A549 (cell line): Measurements from ENCODE around the gene GOLGA2. TPM values are rescaled to one million over a fixed set of nuclear protein-coding genes. Genes with fewer than 3 reads are reported as not detected.

Experiments used
- ATAC-seq, 2 experiments: fragments of 200-7000 bp in 1 of 2; fragments of >200 bp in 1 of 2; cut with Nextera tagmentation in 1 of 2; cut with Tn5 transposase in 1 of 2; 3 replicates each; pipeline versions ENCODE4 v1.8.0 to v1.9.1; 2018 to 2020; ENCODE audit warnings: mild to moderate bottlenecking in 1 of 2, moderate library complexity in 1 of 2
- CTCF ChIA-PET: fragments of 300-600 bp; sonication (Branson Sonifier 250); formaldehyde crosslinking; extraction: SDS; loops from one replicate; lab custom pipeline; 2021; ENCODE audit warnings: antibody characterized with exemption, inconsistent platforms; lab: Yijun Ruan, JAX
- POLR2A ChIA-PET: fragments of 350-600 bp; formaldehyde crosslinking; extraction: SDS; loops from one replicate; lab custom pipeline; 2021; ENCODE audit warnings: antibody characterized with exemption, inconsistent platforms; lab: Yijun Ruan, JAX
- DNase-seq, 2 experiments: peaks; one replicate each; pipeline versions ENCODE4 v3.0.0 to v3.0.0-alpha.2; 2011 to 2016; ENCODE audit warnings: low read depth in 1 of 2, low spot score in 1 of 2
- FAIRE-seq: peaks from 2 replicates; lab custom pipeline; 2011; peaks lifted over from hg19 to GRCh38; lab: Jason Lieb, UNC
- H3K27ac ChIP-seq, 2 experiments: fragments of >200 bp; sonication (Bioruptor Twin); formaldehyde crosslinking; 3 replicates each; pipeline ENCODE4 v1.5.1; 2016 to 2017
- H3K4me1 ChIP-seq: fragments of >200 bp; sonication (Bioruptor Twin); formaldehyde crosslinking; 3 replicates; pipeline ENCODE4 v1.6.1; 2016
- H3K4me2 ChIP-seq: fragments of >200 bp; sonication (Bioruptor Twin); formaldehyde crosslinking; 3 replicates; pipeline ENCODE4 v1.6.1; 2016
- H3K4me3 ChIP-seq: fragments of >200 bp; sonication (Bioruptor Twin); formaldehyde crosslinking; 3 replicates; pipeline ENCODE4 v1.5.1; 2016
- H3K9me3 ChIP-seq: fragments of >200 bp; sonication (Bioruptor Twin); formaldehyde crosslinking; 3 replicates; pipeline ENCODE4 v1.6.1; 2016
- BHLHE40 ChIP-seq: IDR thresholded peaks from 2 replicates; pipeline ENCODE4 v1.6.1; 2012; ENCODE audit warnings: low read depth, low read length, inconsistent platforms
- CBX2 ChIP-seq: fragments of 200-600 bp; sonication (generic); IDR thresholded peaks from 2 replicates; pipeline ENCODE4 v1.6.1; 2016; ENCODE audit warnings: low read depth, mild to moderate bottlenecking, borderline replicate concordance
- CBX8 ChIP-seq: fragments of 200-600 bp; sonication (generic); IDR thresholded peaks from 2 replicates; pipeline ENCODE4 v1.6.1; 2016
- CHD2 ChIP-seq: fragments of 150-350 bp; IDR thresholded peaks from 2 replicates; pipeline ENCODE4 v1.6.1; 2014; ENCODE audit warnings: low read length; ENCODE audit not compliant: partially characterized antibody
- CHD4 ChIP-seq: fragments of 200-600 bp; sonication (generic); IDR thresholded peaks from 2 replicates; pipeline ENCODE4 v1.6.1; 2016; ENCODE audit warnings: antibody characterized with exemption, mild to moderate bottlenecking, borderline replicate concordance
- EHMT2 ChIP-seq: fragments of 200-600 bp; sonication (generic); IDR thresholded peaks from 2 replicates; pipeline ENCODE4 v1.6.1; 2016; ENCODE audit warnings: antibody characterized with exemption, low read depth, mild to moderate bottlenecking, moderate library complexity
- ESRRA ChIP-seq: fragments of 150-350 bp; IDR thresholded peaks from 2 replicates; pipeline ENCODE4 v1.6.1; 2014; ENCODE audit warnings: mild to moderate bottlenecking, low read length, borderline replicate concordance
- FOSB ChIP-seq: fragments of 250-450 bp; sonication (Bioruptor Pico); IDR thresholded peaks from 2 replicates; pipeline ENCODE4 v1.5.0; 2020; ENCODE audit warnings: mild to moderate bottlenecking, moderate library complexity
- FOSL2 ChIP-seq, 2 experiments: fragments of 450-650 bp in 1 of 2; fragments of >200 bp in 1 of 2; sonication (Bioruptor Twin) in 1 of 2; formaldehyde crosslinking; IDR thresholded peaks; 2 replicates each; pipeline versions ENCODE4 v1.5.0 to v1.6.1; 2016 to 2020; ENCODE audit warnings: mild to moderate bottlenecking in 1 of 2, moderate library complexity in 1 of 2
- GATA3 ChIP-seq: IDR thresholded peaks from 2 replicates; pipeline ENCODE4 v1.6.1; 2012; ENCODE audit warnings: borderline replicate concordance
- HES2 ChIP-seq: fragments of >200 bp; sonication (Bioruptor Twin); formaldehyde crosslinking; IDR thresholded peaks from 2 replicates; pipeline ENCODE4 v1.6.1; 2016
- HEYL ChIP-seq: fragments of 250-450 bp; sonication (Bioruptor Pico); IDR thresholded peaks from 2 replicates; pipeline ENCODE4 v1.8.0; 2021; ENCODE audit warnings: mild to moderate bottlenecking, moderate library complexity
- HOXA7 ChIP-seq: fragments of 250-450 bp; sonication (Bioruptor Pico); IDR thresholded peaks from 2 replicates; pipeline ENCODE4 v1.5.0; 2020; ENCODE audit warnings: mild to moderate bottlenecking, moderate library complexity
- HOXB13 ChIP-seq: fragments of 250-450 bp; sonication (Bioruptor Pico); IDR thresholded peaks from 2 replicates; pipeline ENCODE4 v1.5.0; 2020; ENCODE audit warnings: low read depth, mild to moderate bottlenecking, moderate library complexity
- JUN ChIP-seq, 2 experiments: fragments of >200 bp; sonication (Bioruptor Twin); formaldehyde crosslinking; IDR thresholded peaks; 2 replicates in 1 of 2; 3 replicates in 1 of 2; pipeline ENCODE4 v1.6.1; 2016 to 2017
- KDM1A ChIP-seq: fragments of 200-600 bp; sonication (generic); IDR thresholded peaks from 2 replicates; pipeline ENCODE4 v1.6.1; 2016; ENCODE audit warnings: low read depth, mild to moderate bottlenecking
- MAZ ChIP-seq: fragments of 150-350 bp; IDR thresholded peaks from 2 replicates; pipeline ENCODE4 v1.6.1; 2014; ENCODE audit warnings: antibody characterized with exemption, low read depth, low read length, borderline replicate concordance
- NR3C1 ChIP-seq: fragments of >200 bp; sonication (Bioruptor Twin); formaldehyde crosslinking; IDR thresholded peaks from 3 replicates; pipeline ENCODE4 v1.6.1; 2017
- RAD21 ChIP-seq, 2 experiments: fragments of >200 bp in 1 of 2; sonication (Bioruptor Twin) in 1 of 2; formaldehyde crosslinking in 1 of 2; IDR thresholded peaks in 1 of 2; conservative IDR thresholded peaks in 1 of 2; 2 replicates in 1 of 2; 3 replicates in 1 of 2; pipeline ENCODE4 v1.6.1; 2012 to 2018; ENCODE audit warnings: inconsistent platforms in 1 of 2
- RFX5 ChIP-seq: fragments of 450-650 bp; IDR thresholded peaks from 2 replicates; pipeline ENCODE4 v1.7.1; 2014; ENCODE audit warnings: antibody characterized with exemption, mild to moderate bottlenecking, moderate library complexity
- RNF2 ChIP-seq: fragments of 200-600 bp; sonication (generic); IDR thresholded peaks from 2 replicates; pipeline ENCODE4 v1.6.1; 2016; ENCODE audit warnings: low read depth, mild to moderate bottlenecking, antibody characterized with exemption, moderate library complexity, borderline replicate concordance
- SREBF2 ChIP-seq: fragments of 450-650 bp; IDR thresholded peaks from 2 replicates; pipeline ENCODE4 v1.6.1; 2014; ENCODE audit warnings: mild to moderate bottlenecking, moderate library complexity
- USF2 ChIP-seq: fragments of 450-650 bp; IDR thresholded peaks from 2 replicates; pipeline ENCODE4 v1.6.1; 2014; ENCODE audit warnings: antibody characterized with exemption
- ZC3H11A ChIP-seq: fragments of 450-650 bp; IDR thresholded peaks from 2 replicates; pipeline ENCODE4 v1.6.1; 2014; ENCODE audit warnings: antibody characterized with exemption, mild to moderate bottlenecking
- ZSCAN20 ChIP-seq: fragments of 250-450 bp; sonication (Bioruptor Pico); IDR thresholded peaks from 2 replicates; pipeline ENCODE4 v1.8.0; 2022; ENCODE audit warnings: mild to moderate bottlenecking, moderate library complexity
- WGBS: methylation state at CpG from one replicate; pipeline ENCODE4 v1.1.6; 2017; ENCODE audit errors: missing lambda C conversion rate; 5-methylcytosine and 5-hydroxymethylcytosine counted together
- polyA plus RNA-seq, 4 experiments: library from polyadenylated mRNA; depleted of rRNA in 3 of 4; stranded (reverse); fragments of >200 nt; fragmentation: RNase III in 1 of 4; extraction: RNeasy Plus Mini Kit Qiagen cat#74134 plus additional on column Dnase treatment in 1 of 4; gene quantifications; 2 replicates in 3 of 4; 3 replicates in 1 of 4; pipeline ENCODE4 v1.2.3, GENCODE V29; 2011 to 2017
- TF ChIP-seq, protein P1 (sequence below): fragments of >200 bp; sonication (Bioruptor Twin); formaldehyde crosslinking; IDR thresholded peaks from 3 replicates; pipeline ENCODE4 v1.5.1; 2016
- TF ChIP-seq, protein P2 (sequence below): fragments of 250-450 bp; sonication (Bioruptor Pico); IDR thresholded peaks from 2 replicates; pipeline ENCODE4 v1.5.0; 2021; ENCODE audit warnings: mild to moderate bottlenecking, moderate library complexity, borderline replicate concordance
- TF ChIP-seq, protein P3 (sequence below): fragments of 250-450 bp; sonication (Bioruptor Pico); IDR thresholded peaks from 2 replicates; pipeline ENCODE4 v1.5.0; 2020; ENCODE audit warnings: low read depth, mild to moderate bottlenecking, moderate library complexity

The GOLGA2 gene
- polyA plus RNA-seq, 2 of the 4 experiments (the other 2 are of a cell fraction): 55.3 to 60.1 TPM

- TF ChIP-seq GATA3: no peak
- TF ChIP-seq HES2: no peak
- TF ChIP-seq, protein P1, sequence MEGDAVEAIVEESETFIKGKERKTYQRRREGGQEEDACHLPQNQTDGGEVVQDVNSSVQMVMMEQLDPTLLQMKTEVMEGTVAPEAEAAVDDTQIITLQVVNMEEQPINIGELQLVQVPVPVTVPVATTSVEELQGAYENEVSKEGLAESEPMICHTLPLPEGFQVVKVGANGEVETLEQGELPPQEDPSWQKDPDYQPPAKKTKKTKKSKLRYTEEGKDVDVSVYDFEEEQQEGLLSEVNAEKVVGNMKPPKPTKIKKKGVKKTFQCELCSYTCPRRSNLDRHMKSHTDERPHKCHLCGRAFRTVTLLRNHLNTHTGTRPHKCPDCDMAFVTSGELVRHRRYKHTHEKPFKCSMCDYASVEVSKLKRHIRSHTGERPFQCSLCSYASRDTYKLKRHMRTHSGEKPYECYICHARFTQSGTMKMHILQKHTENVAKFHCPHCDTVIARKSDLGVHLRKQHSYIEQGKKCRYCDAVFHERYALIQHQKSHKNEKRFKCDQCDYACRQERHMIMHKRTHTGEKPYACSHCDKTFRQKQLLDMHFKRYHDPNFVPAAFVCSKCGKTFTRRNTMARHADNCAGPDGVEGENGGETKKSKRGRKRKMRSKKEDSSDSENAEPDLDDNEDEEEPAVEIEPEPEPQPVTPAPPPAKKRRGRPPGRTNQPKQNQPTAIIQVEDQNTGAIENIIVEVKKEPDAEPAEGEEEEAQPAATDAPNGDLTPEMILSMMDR: no peak
- TF ChIP-seq ESRRA: no peak
- TF ChIP-seq, protein P2, sequence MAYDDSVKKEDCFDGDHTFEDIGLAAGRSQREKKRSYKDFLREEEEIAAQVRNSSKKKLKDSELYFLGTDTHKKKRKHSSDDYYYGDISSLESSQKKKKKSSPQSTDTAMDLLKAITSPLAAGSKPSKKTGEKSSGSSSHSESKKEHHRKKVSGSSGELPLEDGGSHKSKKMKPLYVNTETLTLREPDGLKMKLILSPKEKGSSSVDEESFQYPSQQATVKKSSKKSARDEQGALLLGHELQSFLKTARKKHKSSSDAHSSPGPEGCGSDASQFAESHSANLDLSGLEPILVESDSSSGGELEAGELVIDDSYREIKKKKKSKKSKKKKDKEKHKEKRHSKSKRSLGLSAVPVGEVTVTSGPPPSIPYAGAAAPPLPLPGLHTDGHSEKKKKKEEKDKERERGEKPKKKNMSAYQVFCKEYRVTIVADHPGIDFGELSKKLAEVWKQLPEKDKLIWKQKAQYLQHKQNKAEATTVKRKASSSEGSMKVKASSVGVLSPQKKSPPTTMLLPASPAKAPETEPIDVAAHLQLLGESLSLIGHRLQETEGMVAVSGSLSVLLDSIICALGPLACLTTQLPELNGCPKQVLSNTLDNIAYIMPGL (CRISPR knock-in tag): no peak
- TF ChIP-seq SREBF2: no peak
- TF ChIP-seq USF2: no peak
- no peak for TF ChIP-seq ZSCAN20
- no peak for TF ChIP-seq RAD21 (conservative IDR thresholded peaks at IDR 0.05 in 1 of 2, IDR thresholded peaks at IDR 0.05 in 1 of 2)
- TF ChIP-seq HOXB13 (CRISPR knock-in tag): no peak
- TF ChIP-seq KDM1A: no peak
- TF ChIP-seq CBX2: no peak
- no peak for DNase-seq
- no peak overlapping the region for H3K4me2 ChIP-seq
- H3K4me1 ChIP-seq: peaks cover 8% of the 10 kb centered on the region
- no peak for FAIRE-seq
- 86% methylated on average over 9 of the region's 9 CpGs for WGBS
- POLR2A ChIA-PET: interaction anchor here (0.5 kb wide), 1 partner anchor 117 kb away, joined by 3 read pairs; no protein-coding TSS in a partner anchor
- CTCF ChIA-PET: interaction anchor here (0.6 to 3.7 kb wide), 2 partner anchors 21 to 326 kb away, joined by 3 to 30 read pairs; no protein-coding TSS in a partner anchor
- no peaks in the 10 kb centered on the region for H3K9me3 ChIP-seq
- peak in 1 of 2 experiments; percentile 35; a peak in 3 of 6 replicates for ATAC-seq
- no peak overlapping the region for H3K27ac ChIP-seq
- no peak overlapping the region for H3K4me3 ChIP-seq
These were observed 40.6 kb upstream of the GOLGA2 start for GRCh38 chr9:128316421-128316820.

DNA sequence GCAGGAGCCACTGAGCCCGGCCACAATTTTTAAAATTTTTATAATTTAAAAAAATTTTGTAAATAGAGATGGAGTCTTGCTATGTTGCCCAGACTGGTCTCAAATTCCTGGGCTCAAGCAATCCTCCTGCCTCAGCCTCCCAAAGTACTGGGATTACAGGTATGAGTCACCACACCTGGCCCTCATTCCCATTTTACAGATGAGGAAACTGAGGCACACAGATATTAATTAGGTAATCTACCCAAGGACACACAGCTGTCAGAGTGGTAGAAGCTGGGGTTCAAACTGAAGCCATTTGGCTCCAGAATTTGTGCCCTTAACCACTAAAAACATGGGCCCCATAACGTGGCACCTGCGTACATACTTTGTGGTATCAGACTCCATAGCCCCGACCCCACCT is 38.9 kb upstream of the GOLGA2 start:
- WGBS: 89% methylated on average over 4 of the region's 4 CpGs
- FAIRE-seq (no peak), DNase-seq (no peak), ATAC-seq (no peak)
- TF ChIP-seq HEYL: no peak
- TF ChIP-seq EHMT2: no peak
- TF ChIP-seq RFX5: no peak
- no peak for TF ChIP-seq RNF2
- TF ChIP-seq FOSL2 (IDR thresholded peaks at IDR 0.05): no peak
- TF ChIP-seq FOSL2 (CRISPR knock-in tag; IDR thresholded peaks at IDR 0.05): no peak
- TF ChIP-seq CHD4: no peak
- no peak for TF ChIP-seq CHD2
- TF ChIP-seq JUN (IDR thresholded peaks at IDR 0.05): no peak
- TF ChIP-seq HOXB13 (CRISPR knock-in tag): no peak
- no peak for TF ChIP-seq NR3C1
- TF ChIP-seq GATA3: no peak
- no peak for TF ChIP-seq ZC3H11A
- TF ChIP-seq FOSB (CRISPR knock-in tag): no peak
- TF ChIP-seq CBX8: no peak
- TF ChIP-seq, protein P3, sequence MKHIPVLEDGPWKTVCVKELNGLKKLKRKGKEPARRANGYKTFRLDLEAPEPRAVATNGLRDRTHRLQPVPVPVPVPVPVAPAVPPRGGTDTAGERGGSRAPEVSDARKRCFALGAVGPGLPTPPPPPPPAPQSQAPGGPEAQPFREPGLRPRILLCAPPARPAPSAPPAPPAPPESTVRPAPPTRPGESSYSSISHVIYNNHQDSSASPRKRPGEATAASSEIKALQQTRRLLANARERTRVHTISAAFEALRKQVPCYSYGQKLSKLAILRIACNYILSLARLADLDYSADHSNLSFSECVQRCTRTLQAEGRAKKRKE (CRISPR knock-in tag): no peak
- no peak for TF ChIP-seq BHLHE40
- no peak for TF ChIP-seq MAZ
- TF ChIP-seq HOXA7 (CRISPR knock-in tag): no peak
- TF ChIP-seq ZSCAN20: no peak
- ChIA-PET POLR2A (no interaction called here), CTCF (interaction anchor here (0.7 to 3.7 kb wide), 3 partner anchors 20 to 55 kb away, joined by 3 to 30 read pairs (median 8); no protein-coding TSS in a partner anchor)
- H3K9me3 ChIP-seq: no peaks in the 10 kb centered on the region
- no peak overlapping the region for H3K4me2 ChIP-seq
- H3K4me3 ChIP-seq: no peak overlapping the region
- no peak overlapping the region for H3K27ac ChIP-seq
- peaks cover 4% of the 10 kb centered on the region; the same call in 1 of the 3 replicates for H3K4me1 ChIP-seq
